ENCODE data around the gene SETD3.

- no peak for TF ChIP-seq JUNB (IDR thresholded peaks at IDR 0.05; ENCODE audit: unreplicated experiment)
- TF ChIP-seq, protein P1, sequence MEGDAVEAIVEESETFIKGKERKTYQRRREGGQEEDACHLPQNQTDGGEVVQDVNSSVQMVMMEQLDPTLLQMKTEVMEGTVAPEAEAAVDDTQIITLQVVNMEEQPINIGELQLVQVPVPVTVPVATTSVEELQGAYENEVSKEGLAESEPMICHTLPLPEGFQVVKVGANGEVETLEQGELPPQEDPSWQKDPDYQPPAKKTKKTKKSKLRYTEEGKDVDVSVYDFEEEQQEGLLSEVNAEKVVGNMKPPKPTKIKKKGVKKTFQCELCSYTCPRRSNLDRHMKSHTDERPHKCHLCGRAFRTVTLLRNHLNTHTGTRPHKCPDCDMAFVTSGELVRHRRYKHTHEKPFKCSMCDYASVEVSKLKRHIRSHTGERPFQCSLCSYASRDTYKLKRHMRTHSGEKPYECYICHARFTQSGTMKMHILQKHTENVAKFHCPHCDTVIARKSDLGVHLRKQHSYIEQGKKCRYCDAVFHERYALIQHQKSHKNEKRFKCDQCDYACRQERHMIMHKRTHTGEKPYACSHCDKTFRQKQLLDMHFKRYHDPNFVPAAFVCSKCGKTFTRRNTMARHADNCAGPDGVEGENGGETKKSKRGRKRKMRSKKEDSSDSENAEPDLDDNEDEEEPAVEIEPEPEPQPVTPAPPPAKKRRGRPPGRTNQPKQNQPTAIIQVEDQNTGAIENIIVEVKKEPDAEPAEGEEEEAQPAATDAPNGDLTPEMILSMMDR (conservative IDR thresholded peaks at IDR 0.05; ENCODE audit: low read depth in 2 of 2): no peak
- no peak for TF ChIP-seq ZNF114 (CRISPR knock-in tag; IDR thresholded peaks at IDR 0.05)
- no peak for TF ChIP-seq EZH2phosphoT487 (IDR thresholded peaks at IDR 0.05; ENCODE audit: unreplicated experiment)
- TF ChIP-seq REST (IDR thresholded peaks at IDR 0.05; ENCODE audit: unreplicated experiment): no peak
- no peak for TF ChIP-seq EZH2 (IDR thresholded peaks at IDR 0.05; ENCODE audit: low read depth, unreplicated experiment)
Observed at GRCh38 chr14:99431986-99432385, 48.7 kb downstream of the SETD3 start.
